D721Med (cell line): ENCODE measurements around the gene CCDC149.

Experiments used
- DNase-seq: peaks from one replicate; pipeline ENCODE4 v3.0.0; 2011; ENCODE audit warnings: low spot score; ENCODE audit not compliant: insufficient read length
- FAIRE-seq: peaks from 2 replicates; lab custom pipeline; 2011; peaks lifted over from hg19 to GRCh38; lab: Jason Lieb, UNC
- CTCF ChIP-seq: IDR thresholded peaks from 2 replicates; pipeline ENCODE4 v1.5.1; 2012; ENCODE audit warnings: mild to moderate bottlenecking, control low read depth; ENCODE audit not compliant: insufficient read depth; ENCODE audit errors: missing control alignments

CCDC149 gene

DNA sequence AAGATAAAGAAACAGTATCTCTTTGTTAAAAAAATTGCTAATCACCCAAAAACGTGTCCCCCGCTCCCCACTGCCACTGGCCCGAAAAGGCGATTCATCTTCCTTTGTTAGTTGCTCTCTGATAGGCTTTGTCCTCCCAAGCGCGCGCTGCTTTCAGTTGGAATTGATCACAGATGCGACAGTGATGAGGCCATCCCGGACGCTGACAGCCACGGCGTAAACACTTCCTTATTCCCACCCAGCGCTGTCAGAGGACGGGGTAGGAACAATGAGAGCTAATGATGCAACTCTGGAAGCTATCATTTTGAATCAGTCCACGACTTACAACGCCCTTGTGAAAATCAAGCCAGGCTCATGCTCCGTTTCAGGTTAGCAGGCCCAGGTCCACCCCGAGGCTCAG, 96.0 kb downstream of the CCDC149 start:
- TF ChIP-seq CTCF: no peak
- DNase-seq (no peak), FAIRE-seq (no peak)

DNA sequence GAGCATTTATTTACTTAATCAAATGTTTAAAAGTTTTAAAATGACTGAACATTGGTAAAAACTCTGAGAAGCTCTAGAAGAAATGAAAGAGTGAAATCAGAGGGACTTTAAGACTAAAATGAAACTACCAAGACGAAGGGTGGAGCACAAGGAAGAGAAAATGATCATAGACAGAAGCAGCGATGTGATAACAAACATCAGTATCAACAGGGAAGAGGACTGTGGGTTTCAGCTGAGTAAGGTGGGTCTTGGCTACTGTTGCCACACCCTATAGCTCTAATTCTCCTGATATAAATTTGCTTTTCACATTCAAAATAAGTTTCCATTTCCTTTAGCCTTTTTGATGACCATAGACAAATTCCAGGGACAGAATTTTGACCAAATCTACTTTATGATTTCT, 99.1 kb downstream of the CCDC149 start:
- no peak for FAIRE-seq
- no peak for TF ChIP-seq CTCF

DNA sequence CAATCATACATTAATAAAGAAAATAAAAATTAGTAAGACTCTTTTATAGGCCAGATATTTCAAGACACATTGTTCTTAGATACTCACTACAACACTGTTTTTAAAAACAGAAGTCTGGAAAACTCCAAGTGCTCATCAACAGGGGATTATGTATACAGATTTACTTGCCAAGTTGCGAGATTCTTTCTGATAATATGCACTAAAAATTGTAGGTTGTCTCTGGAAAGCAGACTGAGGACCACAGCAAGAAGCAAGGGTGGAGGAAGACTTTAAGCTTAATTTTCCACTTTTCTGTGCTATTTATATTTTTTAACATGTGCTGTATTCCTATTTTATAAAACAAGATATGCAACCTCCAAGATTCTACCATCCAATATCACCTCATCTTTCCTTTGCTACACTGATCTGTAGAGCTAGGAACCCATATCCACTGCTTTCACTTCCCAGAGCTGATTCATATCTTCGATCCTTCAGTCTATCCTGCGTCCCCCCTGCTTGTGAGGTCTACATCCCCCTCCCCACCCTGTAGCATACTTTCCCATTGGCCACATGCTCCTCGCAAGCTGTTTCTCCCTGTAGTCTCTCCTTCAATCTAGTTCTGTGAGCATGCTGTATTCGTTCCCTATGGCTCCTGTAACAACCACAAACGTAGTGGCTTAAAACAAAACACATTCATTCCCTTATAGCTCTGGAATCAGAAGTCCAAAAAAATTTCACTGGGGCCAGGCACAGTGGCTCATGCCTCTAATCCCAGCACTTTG, 101.8 kb downstream of the CCDC149 start:
- TF ChIP-seq CTCF: no peak
- FAIRE-seq: no peak
- no peak for DNase-seq

More for the DNA sequence above, 99.1 kb downstream of the CCDC149 start:
- DNase-seq: no peak

- TF ChIP-seq CTCF: no peak
- DNase-seq: no peak
- no peak for FAIRE-seq
Observed at GRCh38 chr4:24809815-24810405, 102.9 kb downstream of the CCDC149 start.

- no peak for TF ChIP-seq CTCF
- no peak for DNase-seq
- no peak for FAIRE-seq
Observed at GRCh38 chr4:24809376-24809775, 103.5 kb downstream of the CCDC149 start.

- no peak for FAIRE-seq
- DNase-seq: no peak
- no peak for TF ChIP-seq CTCF
Observed at GRCh38 chr4:24808955-24809354, 103.9 kb downstream of the CCDC149 start.

- no peak for FAIRE-seq
- DNase-seq: no peak
- TF ChIP-seq CTCF: no peak
Observed at GRCh38 chr4:24808261-24808660, 104.6 kb downstream of the CCDC149 start.
